ENCODE results near the gene SLC6A3. TPM values are rescaled to one million over a fixed set of nuclear protein-coding genes. Genes with fewer than 3 reads are reported as not detected.

SLC6A3 gene
- total and polyA plus RNA-seq, 9 of the 15 experiments (the other 6 are each of a cell fraction or from before 2014, with no cell fraction given), result not detected

DNA sequence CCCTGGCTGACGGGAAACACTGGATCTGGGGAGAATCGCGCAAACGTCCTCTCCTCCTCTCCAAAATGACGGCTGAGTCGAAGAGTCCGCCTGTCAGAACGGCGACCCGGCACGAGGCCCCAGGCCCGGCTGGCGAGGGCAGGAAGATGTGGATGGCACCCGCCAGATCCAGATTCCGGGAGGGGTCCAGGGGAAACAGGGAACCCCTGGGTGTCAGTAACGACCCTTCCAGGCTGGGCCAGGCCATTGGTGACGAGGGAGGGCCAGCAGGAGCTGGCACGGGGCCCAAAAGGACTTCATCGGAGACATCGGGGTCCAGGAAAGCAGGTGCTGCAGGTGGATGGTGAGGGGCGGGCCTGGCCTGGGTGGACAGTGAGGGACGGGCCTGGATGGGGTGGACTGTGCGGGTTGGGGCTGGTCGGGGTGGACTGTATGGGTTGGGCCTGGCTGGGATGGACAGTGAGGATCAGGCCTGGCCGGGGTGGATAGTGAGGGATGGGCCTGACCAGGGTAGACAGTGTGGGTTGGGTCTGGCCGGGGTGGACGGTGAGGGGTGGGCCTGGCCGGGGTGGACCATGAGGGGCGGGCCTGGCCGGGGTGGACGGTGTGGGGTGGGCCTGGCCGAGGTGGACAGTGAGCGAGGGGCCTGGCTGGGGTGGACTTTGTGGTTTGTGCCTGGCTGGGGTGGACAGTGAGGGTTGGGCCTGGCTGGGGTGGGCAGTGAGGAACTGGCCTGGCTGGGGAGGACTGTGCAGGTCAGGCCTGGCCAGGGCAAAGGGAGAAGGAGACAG is 14.0 kb downstream of the SLC6A3 start:
- Histone ChIP-seq H2AFZ (ENCODE audit: low read depth, low read length) (no peak overlapping the region), H3K27ac (ENCODE audit: extremely low read depth, low read depth, low read length) (no peak overlapping the region), H3K4me2 (ENCODE audit: insufficient read depth, low read length) (no peak overlapping the region), H3K79me2 (ENCODE audit: control insufficient read depth, insufficient read depth, low read length) (no peaks in the 10 kb centered on the region), H3K9me3 (replicated peaks; ENCODE audit: control insufficient read depth, insufficient read depth, low read depth, low read length) (0 out of 2 replicates have a peak, but pooled peaks cover 2% of the 10 kb centered on the region), H3K9me1 (ENCODE audit: control insufficient read depth, insufficient read depth, low read length) (no peaks in the 10 kb centered on the region), H3K9ac (ENCODE audit: insufficient read depth in 1 of 2, low read depth in 2 of 2, low read length in 2 of 2) (no peak overlapping the region), H3K36me3 (ENCODE audit: control insufficient read depth, insufficient read depth, low read length) (no peaks in the 10 kb centered on the region), H3K27me3 (ENCODE audit: control insufficient read depth in 2 of 2, insufficient read depth in 2 of 2, low read length in 2 of 2) (peaks cover 25 to 58% of the 10 kb centered on the region in 2 experiments; a peak in 4 of 5 replicates), H3K4me3 (no peak overlapping the region), H3K4me1 (replicated peaks in 1 of 2; ENCODE audit: control insufficient read depth in 2 of 2, insufficient read depth in 2 of 2, low read length in 2 of 2) (no peaks in the 10 kb centered on the region), H4K20me1 (replicated peaks; ENCODE audit: control insufficient read depth, insufficient read depth, low read length) (no peaks in the 10 kb centered on the region; the same call in 1 of the 2 replicates)
- TF ChIP-seq, protein P1, sequence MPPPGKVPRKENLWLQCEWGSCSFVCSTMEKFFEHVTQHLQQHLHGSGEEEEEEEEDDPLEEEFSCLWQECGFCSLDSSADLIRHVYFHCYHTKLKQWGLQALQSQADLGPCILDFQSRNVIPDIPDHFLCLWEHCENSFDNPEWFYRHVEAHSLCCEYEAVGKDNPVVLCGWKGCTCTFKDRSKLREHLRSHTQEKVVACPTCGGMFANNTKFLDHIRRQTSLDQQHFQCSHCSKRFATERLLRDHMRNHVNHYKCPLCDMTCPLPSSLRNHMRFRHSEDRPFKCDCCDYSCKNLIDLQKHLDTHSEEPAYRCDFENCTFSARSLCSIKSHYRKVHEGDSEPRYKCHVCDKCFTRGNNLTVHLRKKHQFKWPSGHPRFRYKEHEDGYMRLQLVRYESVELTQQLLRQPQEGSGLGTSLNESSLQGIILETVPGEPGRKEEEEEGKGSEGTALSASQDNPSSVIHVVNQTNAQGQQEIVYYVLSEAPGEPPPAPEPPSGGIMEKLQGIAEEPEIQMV (tag; conservative IDR thresholded peaks at IDR 0.05; ENCODE audit: low read depth), result no peak
- TF ChIP-seq, protein P2, sequence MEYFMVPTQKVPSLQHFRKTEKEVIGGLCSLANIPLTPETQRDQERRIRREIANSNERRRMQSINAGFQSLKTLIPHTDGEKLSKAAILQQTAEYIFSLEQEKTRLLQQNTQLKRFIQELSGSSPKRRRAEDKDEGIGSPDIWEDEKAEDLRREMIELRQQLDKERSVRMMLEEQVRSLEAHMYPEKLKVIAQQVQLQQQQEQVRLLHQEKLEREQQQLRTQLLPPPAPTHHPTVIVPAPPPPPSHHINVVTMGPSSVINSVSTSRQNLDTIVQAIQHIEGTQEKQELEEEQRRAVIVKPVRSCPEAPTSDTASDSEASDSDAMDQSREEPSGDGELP (CRISPR knock-in tag; IDR thresholded peaks at IDR 0.05; ENCODE audit: borderline replicate concordance), result no peak
- TF ChIP-seq NFIC (IDR thresholded peaks at IDR 0.05), result peak; percentile 39
- ATAC-seq, result no peak
- no TSS peak for BruUV-seq (replicated peaks)
- POLR2A ChIA-PET, result no interaction called here
- CTCF ChIA-PET (ENCODE audit: low intra/inter-chr PET ratio), result no interaction called here
- WGBS (ENCODE audit: insufficient coverage, low coverage, missing lambda C conversion rate), result 4% methylated on average over 27 of the region's 33 CpGs
- no peak for DNase-seq (ENCODE audit: extremely low read depth in 1 of 4, low spot score in 3 of 4)
- no peak for FAIRE-seq
- intact Hi-C loops (cut with micrococcal nuclease) (no loop called here), in situ Hi-C loops (cut with MboI) (no loop called here)
